Activated naive CD4-positive, alpha-beta T cell treated with anti-CD3 and anti-CD28 coated beads, Interleukin-2, amount 10 ng/mL, durations not matched to agents 7 days and 5 days (primary cell): Measurements from ENCODE around the gene GRIK1.

ENCODE experiments used
- CTCF ChIA-PET: fragments of 350-600 bp; sonication (Branson Sonifier 250); formaldehyde crosslinking; loops from one replicate; lab custom pipeline; 2021; ENCODE audit warnings: antibody characterized with exemption; lab: Charles Lee
- DNase-seq: peaks from one replicate; pipeline ENCODE4 v3.0.0-alpha.2; 2020
- H3K27ac Mint-ChIP-seq: one replicate; pipeline ENCODE4 v1.8.0; 2021; ENCODE audit warnings: mild to moderate bottlenecking, moderate library complexity, mixed read lengths
- H3K27me3 Mint-ChIP-seq: one replicate; pipeline ENCODE4 v1.8.0; 2021; ENCODE audit warnings: mild to moderate bottlenecking, mixed read lengths
- H3K36me3 Mint-ChIP-seq: one replicate; pipeline ENCODE4 v1.8.0; 2021; ENCODE audit warnings: mixed read lengths
- H3K4me1 Mint-ChIP-seq: one replicate; pipeline ENCODE4 v1.8.0; 2021; ENCODE audit warnings: mixed read lengths
- H3K4me3 Mint-ChIP-seq: one replicate; pipeline ENCODE4 v1.8.0; 2021; ENCODE audit warnings: mild to moderate bottlenecking, moderate library complexity, mixed read lengths
- H3K9me3 Mint-ChIP-seq: one replicate; pipeline ENCODE4 v1.8.0; 2021; ENCODE audit warnings: mixed read lengths

Gene GRIK1

DNA sequence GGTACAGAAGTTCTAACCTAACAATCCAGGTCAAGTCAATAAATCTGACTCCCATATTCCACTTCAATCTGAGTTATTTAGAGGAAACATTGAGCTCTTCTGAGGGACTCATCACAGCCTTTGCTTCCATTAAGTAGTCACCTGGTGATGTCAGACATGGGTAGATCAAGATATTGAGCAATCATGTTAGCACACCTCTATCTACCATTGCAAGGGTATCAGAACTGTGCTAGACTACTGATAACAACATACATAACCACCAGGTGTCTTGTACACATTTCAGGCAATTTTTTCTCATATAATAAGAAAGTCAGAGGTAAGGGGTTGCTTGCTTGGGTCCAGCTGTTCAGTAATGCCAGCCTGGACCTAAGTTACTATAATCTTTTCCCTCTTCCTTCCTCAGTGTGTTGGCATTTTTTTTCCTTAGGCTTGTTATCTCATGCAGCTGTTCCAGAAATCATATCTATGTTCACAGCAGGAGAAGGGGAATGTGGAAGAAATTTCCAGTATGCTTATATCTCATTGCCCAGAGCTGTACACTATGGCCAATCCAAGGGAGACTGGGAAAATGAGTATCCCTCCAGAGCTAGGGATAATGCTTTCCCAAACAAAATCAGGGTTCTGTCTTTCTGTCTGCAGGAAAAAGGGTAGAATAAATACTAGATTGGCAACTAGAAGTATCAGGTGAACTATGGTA lies 52.3 kb downstream of the GRIK1 start:
- Mint-ChIP-seq H3K4me1 (no peaks in the 10 kb centered on the region), H3K4me3 (no peak overlapping the region), H3K9me3 (no peaks in the 10 kb centered on the region), H3K27me3 (no peaks in the 10 kb centered on the region), H3K36me3 (no peaks in the 10 kb centered on the region), H3K27ac (no peak overlapping the region)
- CTCF ChIA-PET: interaction anchor here (0.6 kb wide), 1 partner anchor 865 kb away, joined by 3 read pairs; no protein-coding TSS in a partner anchor
- DNase-seq: no peak

DNA sequence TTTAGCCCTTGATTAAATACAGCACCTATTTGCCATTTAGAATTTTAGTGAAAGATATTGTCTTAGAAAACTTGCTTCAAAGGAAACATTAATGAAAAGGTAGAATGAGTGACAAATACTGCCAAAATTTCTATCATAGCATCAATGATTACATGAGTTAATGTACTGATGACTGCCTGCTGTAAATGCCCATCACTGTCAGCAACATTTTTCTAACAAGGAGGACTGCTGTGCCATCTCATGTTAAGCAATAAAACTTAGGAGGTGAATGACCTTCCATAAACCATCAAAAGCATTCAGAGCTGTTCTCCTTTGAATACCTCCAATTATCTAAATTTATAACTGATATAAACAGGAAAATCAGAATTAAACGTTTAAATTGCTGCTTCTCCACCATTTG lies 54.3 kb downstream of the GRIK1 start:
- DNase-seq: no peak
- H3K27me3 Mint-ChIP-seq: no peaks in the 10 kb centered on the region
- H3K4me3 Mint-ChIP-seq: no peak overlapping the region
- no peak overlapping the region for H3K27ac Mint-ChIP-seq
- CTCF ChIA-PET: no interaction called here
- no peaks in the 10 kb centered on the region for H3K36me3 Mint-ChIP-seq
- H3K4me1 Mint-ChIP-seq: no peaks in the 10 kb centered on the region
- no peaks in the 10 kb centered on the region for H3K9me3 Mint-ChIP-seq

DNA sequence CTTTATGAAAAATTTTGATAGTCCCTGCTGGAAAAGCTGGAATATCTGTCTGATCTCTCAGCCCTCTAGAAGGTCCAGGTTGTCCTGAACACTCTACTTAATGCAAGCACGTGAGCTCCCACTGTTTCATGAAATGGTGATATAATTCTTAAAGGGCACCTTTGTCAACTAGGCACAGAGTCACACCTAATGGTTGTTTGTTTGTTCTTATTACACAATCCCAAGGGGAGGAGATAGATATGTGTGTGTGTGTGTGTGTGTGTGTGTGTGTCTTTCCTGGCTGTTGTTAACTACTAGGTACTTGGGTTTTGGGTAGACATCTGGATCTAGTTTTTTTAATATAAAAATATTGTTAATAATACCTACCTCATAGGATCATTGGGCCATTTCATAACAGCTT lies 63.9 kb downstream of the GRIK1 start:
- Mint-ChIP-seq H3K27me3 (peaks cover 2% of the 10 kb centered on the region), H3K4me1 (no peaks in the 10 kb centered on the region), H3K27ac (no peak overlapping the region), H3K36me3 (no peaks in the 10 kb centered on the region), H3K9me3 (no peaks in the 10 kb centered on the region), H3K4me3 (no peak overlapping the region)
- no peak for DNase-seq
- CTCF ChIA-PET: no interaction called here

DNA sequence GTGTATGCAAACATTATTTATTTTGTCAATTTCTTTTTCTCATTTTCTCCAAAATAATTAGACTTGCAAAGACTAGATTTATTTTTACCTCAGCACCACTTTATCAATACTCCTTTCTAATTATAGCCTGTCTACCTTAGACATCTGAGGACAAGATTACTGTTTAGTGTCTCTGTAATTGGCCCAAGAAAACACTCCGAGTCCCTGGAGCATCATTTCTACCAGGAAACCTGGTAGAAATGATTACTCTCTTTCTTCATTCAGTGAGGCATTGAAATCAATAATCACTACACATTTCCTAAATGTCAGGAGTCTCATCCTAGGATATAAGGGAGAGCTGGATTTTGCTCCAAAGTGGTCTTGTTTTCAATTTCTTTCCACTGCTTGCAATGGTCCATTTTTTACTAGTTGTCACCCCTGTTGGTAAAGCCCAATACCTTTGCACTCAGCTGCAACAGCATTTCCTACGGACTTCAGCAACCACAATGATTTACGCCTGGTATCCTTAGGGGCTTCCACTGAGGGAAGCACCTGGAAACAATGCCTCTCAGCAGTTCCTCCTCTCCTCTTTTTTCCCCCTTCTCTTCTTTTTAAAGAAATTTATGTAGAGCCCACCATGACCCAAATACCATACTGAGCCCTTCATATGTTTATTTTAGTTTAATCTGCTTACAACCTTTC lies 64.6 kb downstream of the GRIK1 start:
- H3K4me1 Mint-ChIP-seq: no peaks in the 10 kb centered on the region
- CTCF ChIA-PET: no interaction called here
- H3K36me3 Mint-ChIP-seq: no peaks in the 10 kb centered on the region
- H3K4me3 Mint-ChIP-seq: no peak overlapping the region
- H3K9me3 Mint-ChIP-seq: no peaks in the 10 kb centered on the region
- H3K27me3 Mint-ChIP-seq: peaks cover 4% of the 10 kb centered on the region
- no peak for DNase-seq
- H3K27ac Mint-ChIP-seq: no peak overlapping the region

DNA sequence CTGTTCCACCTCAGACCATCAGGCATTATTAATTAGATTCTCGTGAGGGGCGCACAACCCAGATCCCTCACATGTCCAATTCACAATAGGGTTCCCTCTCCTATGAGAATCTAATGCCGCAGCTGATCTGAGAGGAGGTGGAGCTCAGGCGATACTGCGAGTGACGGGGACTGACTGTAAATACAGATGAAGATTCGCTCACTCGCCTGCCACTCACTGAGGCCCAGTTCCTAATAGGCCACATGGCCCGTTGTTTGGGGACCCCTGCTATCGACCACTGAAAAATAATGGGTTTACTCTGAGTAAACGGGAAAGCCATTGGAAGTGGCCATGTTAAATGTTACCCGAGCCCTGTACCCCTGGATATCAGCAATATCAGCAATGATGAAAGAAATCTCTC lies 65.9 kb downstream of the GRIK1 start:
- H3K36me3 Mint-ChIP-seq: no peaks in the 10 kb centered on the region
- H3K4me3 Mint-ChIP-seq: no peak overlapping the region
- H3K27ac Mint-ChIP-seq: no peak overlapping the region
- no peaks in the 10 kb centered on the region for H3K9me3 Mint-ChIP-seq
- no peaks in the 10 kb centered on the region for H3K4me1 Mint-ChIP-seq
- DNase-seq: no peak
- peaks cover 4% of the 10 kb centered on the region for H3K27me3 Mint-ChIP-seq
- CTCF ChIA-PET: no interaction called here

DNA sequence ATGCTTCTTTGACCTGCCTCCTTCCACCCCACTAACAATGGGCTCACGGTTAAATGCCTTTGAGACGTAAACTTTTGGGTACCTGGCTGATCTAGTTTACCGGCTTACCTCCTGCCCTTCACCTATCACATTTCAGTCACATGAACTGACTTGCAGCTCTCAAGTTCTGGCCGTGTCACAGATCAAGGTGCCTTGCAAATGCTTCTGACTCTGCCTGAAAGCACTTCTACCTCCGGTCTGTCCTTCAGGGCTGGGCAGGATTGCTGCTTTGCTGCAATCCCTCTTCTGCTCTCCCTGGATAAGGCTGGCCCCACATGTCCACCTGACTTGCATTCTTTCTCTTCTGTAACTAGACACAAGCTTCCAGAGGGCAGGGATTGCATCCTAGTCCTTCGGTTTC lies 69.0 kb downstream of the GRIK1 start:
- DNase-seq: no peak
- no peak overlapping the region for H3K27ac Mint-ChIP-seq
- no peak overlapping the region for H3K4me3 Mint-ChIP-seq
- no peaks in the 10 kb centered on the region for H3K4me1 Mint-ChIP-seq
- H3K9me3 Mint-ChIP-seq: no peaks in the 10 kb centered on the region
- no peaks in the 10 kb centered on the region for H3K36me3 Mint-ChIP-seq
- CTCF ChIA-PET: interaction anchor here (0.5 kb wide), 1 partner anchor 60 kb away, joined by 3 read pairs; no protein-coding TSS in a partner anchor
- peaks cover 9% of the 10 kb centered on the region for H3K27me3 Mint-ChIP-seq

DNA sequence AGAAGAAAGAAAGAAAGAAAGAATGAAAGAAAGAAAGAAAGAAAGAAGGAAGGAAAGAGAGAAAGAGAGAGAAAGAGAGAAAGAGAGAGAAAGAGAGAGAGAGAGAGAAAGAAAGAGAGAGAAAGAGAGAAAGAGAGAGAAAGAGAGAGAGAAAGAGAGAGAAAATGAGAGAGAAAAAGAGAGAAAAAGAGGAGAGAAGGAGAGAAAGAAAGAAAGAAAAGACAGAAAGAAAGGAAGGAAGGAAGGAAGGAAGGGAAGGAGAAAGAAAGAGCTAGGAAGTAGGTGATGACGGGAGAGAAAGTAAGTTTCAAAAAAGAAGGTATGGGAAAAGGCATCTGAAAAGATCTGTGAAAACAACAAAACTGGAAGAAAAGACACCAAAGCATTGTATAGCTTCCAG lies 72.0 kb downstream of the GRIK1 start:
- Mint-ChIP-seq H3K36me3 (no peaks in the 10 kb centered on the region), H3K27me3 (peaks cover 9% of the 10 kb centered on the region), H3K4me3 (no peak overlapping the region), H3K4me1 (no peaks in the 10 kb centered on the region), H3K27ac (no peak overlapping the region), H3K9me3 (no peaks in the 10 kb centered on the region)
- DNase-seq: no peak
- CTCF ChIA-PET: no interaction called here

DNA sequence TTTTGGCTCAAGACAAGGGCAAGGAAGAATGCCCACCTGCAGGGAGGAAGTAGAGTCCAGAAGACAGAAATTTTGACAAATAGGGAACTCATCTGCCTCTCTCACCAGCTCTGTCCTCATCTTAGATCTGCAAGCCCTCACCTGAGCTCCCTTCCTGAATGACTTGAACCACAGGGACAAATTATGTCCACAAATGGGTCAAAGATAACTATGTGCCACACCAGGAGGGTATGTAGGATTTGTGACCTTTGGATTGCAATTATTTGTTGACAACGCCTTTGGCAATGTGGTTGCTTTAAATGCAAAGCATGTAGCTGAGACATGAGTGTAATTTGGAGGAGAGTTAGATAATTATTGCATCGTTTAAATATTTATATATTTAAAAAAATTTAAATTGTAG lies 79.5 kb downstream of the GRIK1 start:
- CTCF ChIA-PET: no interaction called here
- Mint-ChIP-seq H3K9me3 (no peaks in the 10 kb centered on the region), H3K27ac (no peak overlapping the region), H3K4me1 (no peaks in the 10 kb centered on the region), H3K36me3 (no peaks in the 10 kb centered on the region), H3K27me3 (no peaks in the 10 kb centered on the region), H3K4me3 (no peak overlapping the region)
- no peak for DNase-seq

DNA sequence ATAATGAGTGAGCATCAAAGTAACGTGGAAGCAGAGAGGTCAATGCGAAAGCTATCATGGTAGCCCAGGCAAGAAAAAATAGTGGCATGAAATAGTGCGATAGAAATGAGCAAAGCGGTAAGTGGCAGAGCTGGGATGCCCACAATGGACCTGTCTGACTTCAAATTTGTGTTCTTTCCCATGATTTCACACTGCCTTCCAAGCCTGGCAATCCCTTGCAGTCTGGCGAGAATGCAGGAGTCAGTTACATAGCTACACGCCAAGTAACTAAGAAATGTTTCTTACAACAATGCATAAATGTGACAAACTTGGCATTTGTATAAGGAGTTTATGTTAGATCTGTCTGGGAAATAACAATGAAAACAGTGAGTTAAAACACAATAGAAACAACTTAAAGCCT lies 82.6 kb downstream of the GRIK1 start:
- Mint-ChIP-seq H3K4me1 (no peaks in the 10 kb centered on the region), H3K27ac (no peak overlapping the region), H3K9me3 (no peaks in the 10 kb centered on the region), H3K36me3 (no peaks in the 10 kb centered on the region), H3K4me3 (no peak overlapping the region), H3K27me3 (no peaks in the 10 kb centered on the region)
- CTCF ChIA-PET: no interaction called here
- DNase-seq: no peak

DNA sequence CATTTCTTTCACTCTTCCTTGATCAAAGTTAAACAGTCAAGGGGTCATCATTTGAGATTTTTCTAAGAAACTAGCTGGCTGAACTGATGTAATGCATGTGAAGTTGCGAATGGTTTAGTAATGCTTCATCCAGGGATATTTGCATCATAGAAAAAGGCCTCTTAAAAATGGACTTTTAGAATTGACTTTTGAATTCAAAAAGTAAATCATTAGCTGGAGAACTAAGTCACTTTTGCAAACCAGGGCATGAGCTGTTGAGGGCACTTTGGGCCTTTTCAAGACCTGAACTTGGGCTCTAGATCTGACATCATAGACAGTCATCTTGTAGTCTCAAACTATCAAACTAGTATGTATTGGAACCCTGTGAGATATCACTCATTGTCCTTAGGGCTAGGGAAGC lies 85.0 kb downstream of the GRIK1 start:
- Mint-ChIP-seq H3K27me3 (no peaks in the 10 kb centered on the region), H3K36me3 (no peaks in the 10 kb centered on the region), H3K4me1 (no peaks in the 10 kb centered on the region), H3K4me3 (no peak overlapping the region), H3K27ac (no peak overlapping the region), H3K9me3 (no peaks in the 10 kb centered on the region)
- CTCF ChIA-PET: interaction anchor here (1.0 kb wide), 1 partner anchor 379 kb away, joined by 3 read pairs; no protein-coding TSS in a partner anchor
- DNase-seq: no peak

DNA sequence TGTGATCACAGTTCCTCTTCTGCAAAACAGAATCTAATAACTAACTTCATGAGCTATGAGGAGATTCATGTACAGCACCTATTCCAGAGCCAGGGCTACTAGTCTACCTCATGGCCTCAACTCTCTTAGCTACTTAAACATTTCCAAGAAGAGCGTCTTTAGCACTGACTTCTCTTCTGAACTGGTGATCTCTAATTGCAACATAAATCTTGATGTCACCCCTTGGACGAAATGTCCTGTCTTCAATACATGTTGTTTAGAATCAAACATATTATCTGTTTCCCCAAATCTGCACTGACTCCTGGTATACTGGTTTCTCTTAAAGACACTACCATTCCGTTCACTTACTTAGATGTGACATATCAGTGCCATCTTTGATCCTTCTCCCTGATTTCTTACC lies 88.2 kb downstream of the GRIK1 start:
- H3K4me1 Mint-ChIP-seq: no peaks in the 10 kb centered on the region

DNA sequence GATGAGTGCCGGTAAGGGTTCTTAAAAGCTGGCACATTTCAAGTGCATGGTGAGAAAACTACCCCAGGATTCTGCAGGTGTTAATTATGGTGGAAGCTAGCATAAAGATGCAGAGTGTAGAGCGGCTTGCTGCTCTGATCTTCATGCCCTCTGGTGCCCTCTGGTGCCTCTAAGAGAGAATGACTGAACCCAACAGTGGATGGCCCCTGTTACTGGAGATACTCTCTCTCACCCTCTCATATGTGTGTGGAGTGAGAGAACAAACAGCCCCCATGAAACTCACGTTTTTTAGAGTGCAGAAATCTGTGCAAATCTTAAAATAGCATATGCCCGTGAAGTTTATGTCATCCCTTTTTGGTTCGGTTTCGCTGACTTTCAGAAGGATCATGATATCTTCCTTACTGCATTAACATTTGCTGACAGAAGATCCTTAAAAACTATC lies 90.0 kb downstream of the GRIK1 start:
- H3K9me3 Mint-ChIP-seq: no peaks in the 10 kb centered on the region
- no peak overlapping the region for H3K27ac Mint-ChIP-seq
- CTCF ChIA-PET: interaction anchor here (0.8 to 5.7 kb wide), 13 partner anchors 10 to 760 kb away, joined by 3 to 53 read pairs (median 3); no protein-coding TSS in a partner anchor
- no peak overlapping the region for H3K4me3 Mint-ChIP-seq
- H3K27me3 Mint-ChIP-seq: no peaks in the 10 kb centered on the region
- H3K36me3 Mint-ChIP-seq: no peaks in the 10 kb centered on the region
- no peaks in the 10 kb centered on the region for H3K4me1 Mint-ChIP-seq
- peak; percentile 58 for DNase-seq

More for the DNA sequence above, 88.2 kb downstream of the GRIK1 start:
- Mint-ChIP-seq H3K27me3 (no peaks in the 10 kb centered on the region), H3K9me3 (no peaks in the 10 kb centered on the region), H3K36me3 (no peaks in the 10 kb centered on the region), H3K27ac (no peak overlapping the region), H3K4me3 (no peak overlapping the region)
- CTCF ChIA-PET: interaction anchor here (0.9 to 5.7 kb wide), 6 partner anchors 11 to 490 kb away, joined by 3 to 53 read pairs (median 4); no protein-coding TSS in a partner anchor
- DNase-seq: no peak

DNA sequence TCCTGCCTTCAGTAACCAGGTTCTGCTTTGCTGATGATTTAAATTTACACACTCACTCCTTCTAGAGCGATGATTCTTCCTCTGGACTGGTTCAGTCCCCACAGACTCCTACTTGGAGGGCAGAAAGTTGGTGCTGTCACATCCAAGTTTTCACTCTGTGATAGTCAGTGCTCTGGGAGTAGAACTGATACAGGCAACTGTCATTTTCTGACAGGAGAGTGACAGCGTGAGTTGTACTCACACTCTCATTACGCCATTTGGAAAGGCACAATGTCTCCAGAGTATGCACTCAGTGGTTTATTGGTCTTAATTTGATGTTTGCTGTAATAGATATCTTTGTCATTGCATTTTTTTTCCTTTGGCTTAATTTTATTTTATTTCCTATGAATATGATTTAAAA lies 96.0 kb downstream of the GRIK1 start:
- no peaks in the 10 kb centered on the region for H3K36me3 Mint-ChIP-seq
- H3K27ac Mint-ChIP-seq: no peak overlapping the region
- no peaks in the 10 kb centered on the region for H3K27me3 Mint-ChIP-seq
- no peaks in the 10 kb centered on the region for H3K9me3 Mint-ChIP-seq
- CTCF ChIA-PET: no interaction called here
- no peak overlapping the region for H3K4me3 Mint-ChIP-seq
- no peaks in the 10 kb centered on the region for H3K4me1 Mint-ChIP-seq
- DNase-seq: no peak

DNA sequence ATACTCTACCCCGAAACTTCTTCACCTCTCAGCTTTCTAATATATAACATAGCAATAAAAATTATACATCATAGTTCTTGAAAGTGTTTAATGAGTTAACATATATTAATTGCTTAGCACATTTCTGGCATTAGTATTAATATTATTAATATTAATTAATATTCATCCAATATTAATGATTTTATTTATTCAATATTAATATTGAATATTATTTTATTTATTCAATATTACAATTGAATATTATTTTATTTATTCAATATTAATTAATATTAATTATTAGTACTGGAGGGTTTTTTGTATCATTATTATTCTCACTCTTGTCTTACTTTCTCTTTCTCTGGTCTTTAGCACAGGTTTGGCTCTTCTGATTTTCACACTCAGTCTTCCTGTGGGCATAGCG lies 105.2 kb downstream of the GRIK1 start:
- CTCF ChIA-PET: no interaction called here
- DNase-seq: no peak
- Mint-ChIP-seq H3K27me3 (no peaks in the 10 kb centered on the region), H3K4me1 (no peaks in the 10 kb centered on the region), H3K27ac (no peak overlapping the region), H3K9me3 (peaks cover 3% of the 10 kb centered on the region), H3K4me3 (no peak overlapping the region), H3K36me3 (no peaks in the 10 kb centered on the region)

DNA sequence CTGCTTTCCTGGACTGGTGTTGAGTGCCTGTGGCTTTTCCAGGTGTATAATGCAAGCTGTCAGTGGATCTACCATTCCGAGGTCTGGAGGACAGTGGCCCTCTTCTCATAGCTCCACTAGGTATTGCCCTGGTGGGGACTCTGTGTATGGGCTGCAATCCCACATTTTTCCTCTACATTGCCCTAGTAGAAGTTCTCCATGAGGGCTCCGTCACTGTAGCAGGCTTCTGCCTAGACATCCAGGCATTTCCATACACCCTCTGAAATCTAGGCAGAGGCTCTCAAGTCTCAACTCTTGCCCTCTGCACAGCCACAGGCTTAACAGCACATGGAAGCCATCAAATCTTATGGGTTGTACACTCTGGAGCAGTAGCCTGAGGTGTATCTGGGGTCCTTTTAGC lies 107.6 kb downstream of the GRIK1 start:
- H3K27me3 Mint-ChIP-seq: no peaks in the 10 kb centered on the region
- H3K4me1 Mint-ChIP-seq: no peaks in the 10 kb centered on the region
- no peak overlapping the region for H3K4me3 Mint-ChIP-seq
- H3K9me3 Mint-ChIP-seq: peaks cover 3% of the 10 kb centered on the region
- no peak for DNase-seq
- H3K36me3 Mint-ChIP-seq: no peaks in the 10 kb centered on the region
- CTCF ChIA-PET: no interaction called here
- H3K27ac Mint-ChIP-seq: no peak overlapping the region
